ENCODE data around the gene MEX3D.

Gene MEX3D

GRCh38 chr19:1513499-1514294 lies 54.4 kb downstream of the MEX3D start:
- Mint-ChIP-seq H3K4me1 (ENCODE audit: low read depth) (peaks cover 16% of the 10 kb centered on the region), H3K27ac (no peak overlapping the region), H3K27me3 (peaks cover 3% of the 10 kb centered on the region), H3K36me3 (ENCODE audit: low read depth) (peaks cover 2% of the 10 kb centered on the region), H3K4me3 (peak overlapping the region; percentile 12), H3K9me3 (no peaks in the 10 kb centered on the region)
- peak; percentile 77 for DNase-seq

- Mint-ChIP-seq H3K27ac (peak within 1 kb of the TSS; percentile 40), H3K4me1 (ENCODE audit: low read depth) (peaks cover 19% of the 10 kb centered on the region), H3K36me3 (ENCODE audit: low read depth) (peaks cover 2% of the 10 kb centered on the region), H3K4me3 (peak within 1 kb of the TSS; percentile 77), H3K27me3 (peaks cover 3% of the 10 kb centered on the region), H3K9me3 (no peaks in the 10 kb centered on the region)
- peak; percentile 81 for DNase-seq
These were observed 55.2 kb downstream of the MEX3D start, which contains the start of gene ADAMTSL5 for GRCh38 chr19:1512671-1513498. TSS of gene ADAMTSL5 (minus strand) at chr19:1513019. CDS start at chr19:1510943, 2,076 bp downstream.

- no peaks in the 10 kb centered on the region for H3K9me3 Mint-ChIP-seq
- peaks cover 23% of the 10 kb centered on the region for H3K4me1 Mint-ChIP-seq (ENCODE audit: low read depth)
- H3K4me3 Mint-ChIP-seq: peak overlapping the region; percentile 77
- H3K27ac Mint-ChIP-seq: no peak overlapping the region
- DNase-seq: no peak
- H3K27me3 Mint-ChIP-seq: peaks cover 3% of the 10 kb centered on the region
- peaks cover 2% of the 10 kb centered on the region for H3K36me3 Mint-ChIP-seq (ENCODE audit: low read depth)
These were observed 56.5 kb downstream of the MEX3D start for GRCh38 chr19:1511318-1512317.

DNA sequence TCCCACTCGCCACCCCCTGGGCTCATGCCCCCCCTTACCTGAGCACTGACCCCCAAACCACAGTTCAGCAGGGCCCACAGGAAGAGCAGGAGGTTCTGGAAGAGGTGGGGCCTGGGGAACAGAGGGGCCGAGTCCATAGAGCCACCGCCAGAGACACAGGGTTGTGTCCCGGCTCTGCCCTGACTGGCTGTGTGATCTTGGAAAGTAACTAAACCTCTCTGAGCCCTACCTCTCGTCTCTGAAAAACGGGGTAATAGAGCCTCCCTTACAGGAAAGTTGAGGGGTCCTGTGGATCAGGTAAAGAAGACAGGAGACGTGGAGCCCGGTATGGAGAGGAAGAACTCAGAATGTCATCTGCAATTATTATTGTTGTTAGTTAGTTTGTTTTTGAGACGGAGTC lies 57.3 kb downstream of the MEX3D start:
- peaks cover 25% of the 10 kb centered on the region for H3K4me1 Mint-ChIP-seq (ENCODE audit: low read depth)
- H3K36me3 Mint-ChIP-seq (ENCODE audit: low read depth): peaks cover 2% of the 10 kb centered on the region
- no peak for DNase-seq
- H3K9me3 Mint-ChIP-seq: no peaks in the 10 kb centered on the region
- H3K27ac Mint-ChIP-seq: no peak overlapping the region
- H3K27me3 Mint-ChIP-seq: peaks cover 3% of the 10 kb centered on the region
- H3K4me3 Mint-ChIP-seq: no peak overlapping the region

GRCh38 chr19:1510442-1510806 lies 57.7 kb downstream of the MEX3D start:
- DNase-seq: no peak
- H3K27me3 Mint-ChIP-seq: peaks cover 3% of the 10 kb centered on the region
- H3K9me3 Mint-ChIP-seq: no peaks in the 10 kb centered on the region
- H3K27ac Mint-ChIP-seq: no peak overlapping the region
- H3K36me3 Mint-ChIP-seq (ENCODE audit: low read depth): peaks cover 4% of the 10 kb centered on the region
- H3K4me1 Mint-ChIP-seq (ENCODE audit: low read depth): peaks cover 25% of the 10 kb centered on the region
- H3K4me3 Mint-ChIP-seq: no peak overlapping the region

DNA sequence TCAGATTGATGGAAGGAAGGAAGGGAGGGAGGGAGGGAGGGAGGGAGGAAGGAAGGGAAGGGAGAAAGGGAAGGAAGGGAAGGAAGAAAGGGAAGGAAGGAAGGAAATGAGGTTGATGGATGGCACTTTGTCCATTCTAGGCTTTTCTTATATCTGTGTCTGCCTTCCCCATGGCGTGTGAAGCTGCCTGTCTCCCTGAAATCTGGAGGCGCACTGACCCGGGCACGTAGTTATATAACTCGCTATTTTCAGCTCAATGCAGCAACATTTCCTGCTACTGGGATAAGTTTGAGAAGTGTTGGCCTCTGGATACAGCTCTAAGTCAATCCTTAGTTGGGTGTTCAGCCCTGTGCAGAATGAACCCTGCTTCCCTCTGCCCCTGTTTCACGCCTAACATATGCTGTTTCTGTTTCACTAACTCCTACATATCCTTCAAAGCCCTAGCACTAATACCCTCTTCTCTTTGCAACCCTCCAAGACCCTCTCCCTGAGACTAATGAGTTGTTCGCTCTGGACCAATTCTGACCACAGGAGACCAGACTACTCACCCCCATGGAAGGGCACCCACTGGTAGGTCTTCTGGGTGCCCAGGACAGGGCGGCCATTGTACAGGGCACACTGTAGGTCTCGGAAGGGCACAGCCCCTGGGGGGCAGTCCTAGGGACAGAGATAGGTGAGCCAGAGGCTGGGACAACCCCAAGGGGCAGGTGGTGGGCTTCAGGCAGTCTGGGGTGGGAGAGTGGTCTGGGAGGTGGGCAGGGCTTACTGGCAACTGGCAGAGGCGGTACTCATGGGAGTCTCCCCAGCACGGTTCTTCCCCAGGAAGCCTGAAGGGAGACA lies 58.3 kb downstream of the MEX3D start:
- Mint-ChIP-seq H3K9me3 (no peaks in the 10 kb centered on the region), H3K4me3 (no peak overlapping the region)

DNA sequence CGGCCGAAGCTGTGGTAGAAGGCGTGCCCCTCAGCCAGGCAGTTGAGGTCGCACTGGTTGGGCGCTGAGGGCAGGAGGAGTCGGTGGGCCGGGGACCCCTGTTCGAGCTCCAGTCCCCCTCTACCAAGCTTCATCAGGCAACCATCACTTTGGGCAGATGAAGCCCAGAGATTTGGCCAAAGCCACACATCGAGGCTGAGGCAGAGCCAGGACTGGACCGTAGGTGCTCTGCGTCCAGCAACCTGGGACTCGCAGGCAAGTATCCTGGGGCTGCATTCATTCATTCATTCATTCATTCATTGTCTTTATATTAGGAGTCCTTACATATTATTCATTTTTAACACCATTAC lies 59.6 kb downstream of the MEX3D start:
- Mint-ChIP-seq H3K4me3 (no peak overlapping the region), H3K4me1 (ENCODE audit: low read depth) (peaks cover 27% of the 10 kb centered on the region), H3K9me3 (no peaks in the 10 kb centered on the region), H3K36me3 (ENCODE audit: low read depth) (peaks cover 4% of the 10 kb centered on the region), H3K27ac (no peak overlapping the region), H3K27me3 (peaks cover 6% of the 10 kb centered on the region)
- no peak for DNase-seq

More for the DNA sequence above, 58.3 kb downstream of the MEX3D start:
- Mint-ChIP-seq H3K27ac (no peak overlapping the region), H3K4me1 (ENCODE audit: low read depth) (peaks cover 25% of the 10 kb centered on the region), H3K27me3 (peaks cover 3% of the 10 kb centered on the region), H3K36me3 (ENCODE audit: low read depth) (peaks cover 4% of the 10 kb centered on the region)
- no peak for DNase-seq

GRCh38 chr19:1507763-1508506 lies 60.2 kb downstream of the MEX3D start:
- Mint-ChIP-seq H3K27ac (peak overlapping the region; percentile 89), H3K9me3 (no peaks in the 10 kb centered on the region), H3K4me3 (peak overlapping the region; percentile 77), H3K36me3 (ENCODE audit: low read depth) (peaks cover 4% of the 10 kb centered on the region), H3K4me1 (ENCODE audit: low read depth) (peaks cover 30% of the 10 kb centered on the region), H3K27me3 (peaks cover 9% of the 10 kb centered on the region)
- peak; percentile 92 for DNase-seq

- Mint-ChIP-seq H3K4me1 (ENCODE audit: low read depth) (peaks cover 29% of the 10 kb centered on the region), H3K9me3 (no peaks in the 10 kb centered on the region), H3K27me3 (peaks cover 14% of the 10 kb centered on the region), H3K4me3 (no peak overlapping the region), H3K27ac (no peak overlapping the region), H3K36me3 (ENCODE audit: low read depth) (peaks cover 4% of the 10 kb centered on the region)
- no peak for DNase-seq
These were observed 60.9 kb downstream of the MEX3D start for GRCh38 chr19:1507192-1507660.

GRCh38 chr19:1505991-1506881 lies 61.9 kb downstream of the MEX3D start:
- H3K4me1 Mint-ChIP-seq (ENCODE audit: low read depth): peaks cover 28% of the 10 kb centered on the region
- no peaks in the 10 kb centered on the region for H3K9me3 Mint-ChIP-seq
- peaks cover 4% of the 10 kb centered on the region for H3K36me3 Mint-ChIP-seq (ENCODE audit: low read depth)
- H3K27ac Mint-ChIP-seq: peak overlapping the region; percentile 45
- H3K4me3 Mint-ChIP-seq: no peak overlapping the region
- DNase-seq: no peak
- H3K27me3 Mint-ChIP-seq: peaks cover 14% of the 10 kb centered on the region

GRCh38 chr19:1505012-1505411 lies 63.1 kb downstream of the MEX3D start:
- Mint-ChIP-seq H3K4me1 (ENCODE audit: low read depth) (peaks cover 23% of the 10 kb centered on the region), H3K4me3 (no peak overlapping the region), H3K9me3 (no peaks in the 10 kb centered on the region), H3K27ac (no peak overlapping the region), H3K36me3 (ENCODE audit: low read depth) (peaks cover 4% of the 10 kb centered on the region), H3K27me3 (peaks cover 14% of the 10 kb centered on the region)
- DNase-seq: no peak

Data from activated T-cell treated with anti-CD3 and anti-CD28 coated beads, Interleukin-2, amount 50 U/mL, for 24 hours (primary cell).